Fibroblast of villous mesenchyme (primary cell): ENCODE measurements around the gene FOXO6. TPM values are rescaled to one million over a fixed set of nuclear protein-coding genes. Genes with fewer than 3 reads are reported as not detected.

Experiments
- DNase-seq: peaks from one replicate; pipeline ENCODE4 v3.0.0-alpha.2; 2010; ENCODE audit warnings: low read depth
- H3K4me3 ChIP-seq: 2 replicates; pipeline ENCODE4 v1.5.1; 2011; ENCODE audit warnings: low read depth, mild to moderate bottlenecking, low read length
- CTCF ChIP-seq: IDR thresholded peaks from 2 replicates; pipeline ENCODE4 v1.5.1; 2012; ENCODE audit warnings: low read depth, mild to moderate bottlenecking, low read length; ENCODE audit not compliant: insufficient read depth
- total RNA-seq: library from RNA; depleted of rRNA; stranded (reverse); fragments of >200 nt; gene quantifications from 2 replicates; pipeline ENCODE4 v1.2.3, GENCODE V29; 2012

FOXO6 gene
- total RNA-seq, 1 donor = not detected

DNA sequence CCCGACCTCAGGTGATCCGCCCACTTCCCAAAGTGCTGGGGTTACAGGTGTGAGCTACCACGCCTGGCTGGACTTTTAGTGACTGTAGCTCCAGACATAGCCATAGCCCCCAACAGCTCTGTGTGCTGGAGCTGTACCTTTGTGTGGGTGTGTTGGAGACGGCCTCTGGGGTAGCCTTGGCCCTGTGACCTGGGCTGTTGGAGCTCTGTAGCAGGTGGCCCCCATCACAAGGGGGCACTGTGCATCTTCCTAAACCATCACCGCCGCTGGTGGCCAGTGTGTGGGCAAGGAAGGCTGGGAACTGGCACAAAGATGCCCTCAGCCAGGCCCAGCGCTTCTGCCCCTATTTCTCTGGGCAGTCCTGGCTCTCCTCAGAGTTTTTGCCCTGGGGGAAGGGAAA is 38.4 kb upstream of the FOXO6 start:
- DNase-seq = peak; percentile 17
- no peak overlapping the region for H3K4me3 ChIP-seq
- TF ChIP-seq CTCF = peak; percentile 41

DNA sequence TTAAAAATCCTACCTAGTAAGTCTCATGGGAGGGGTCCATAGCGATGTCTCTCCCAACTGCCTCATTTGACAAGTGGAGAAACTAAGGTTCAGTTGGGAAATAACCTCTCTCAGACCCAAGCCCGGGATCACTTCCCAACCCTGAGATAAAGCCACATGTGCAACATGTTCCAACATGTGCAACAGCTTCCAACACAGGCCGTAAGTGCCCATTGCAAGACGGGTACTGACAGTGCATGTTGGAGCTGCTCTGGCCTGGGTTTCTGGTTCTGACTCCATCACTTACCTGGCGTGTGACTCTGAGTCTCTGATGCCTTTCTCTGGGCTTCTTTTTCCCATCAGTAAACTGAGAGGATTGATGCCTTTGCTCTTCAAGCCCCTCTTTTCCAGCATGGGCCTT is 38.0 kb upstream of the FOXO6 start:
- DNase-seq = no peak
- TF ChIP-seq CTCF = no peak
- H3K4me3 ChIP-seq = no peak overlapping the region

DNA sequence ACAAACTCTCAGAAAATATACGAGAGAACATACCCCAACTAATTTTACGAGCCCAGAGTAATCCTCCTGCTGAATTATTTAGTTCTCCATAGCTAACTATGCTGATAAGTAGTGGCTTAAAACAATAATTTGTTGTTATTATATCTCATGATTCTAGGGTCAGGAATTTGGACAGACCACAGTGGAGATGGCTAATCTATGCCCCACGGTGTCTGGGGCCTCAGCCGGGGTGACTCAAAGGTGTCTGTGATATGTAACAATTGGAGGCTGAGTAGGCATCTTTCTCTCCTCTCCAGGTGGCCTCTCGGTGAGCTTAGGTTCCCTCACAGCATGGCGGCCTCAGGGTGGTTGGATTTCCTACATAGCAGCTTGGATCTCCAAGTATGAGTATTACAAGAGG is 35.4 kb upstream of the FOXO6 start:
- no peak overlapping the region for H3K4me3 ChIP-seq
- TF ChIP-seq CTCF = no peak
- DNase-seq = peak; percentile 20

- DNase-seq = no peak
- TF ChIP-seq CTCF = no peak
- H3K4me3 ChIP-seq = no peak overlapping the region
These were observed 33.7 kb upstream of the FOXO6 start for GRCh38 chr1:41327383-41327999.

DNA sequence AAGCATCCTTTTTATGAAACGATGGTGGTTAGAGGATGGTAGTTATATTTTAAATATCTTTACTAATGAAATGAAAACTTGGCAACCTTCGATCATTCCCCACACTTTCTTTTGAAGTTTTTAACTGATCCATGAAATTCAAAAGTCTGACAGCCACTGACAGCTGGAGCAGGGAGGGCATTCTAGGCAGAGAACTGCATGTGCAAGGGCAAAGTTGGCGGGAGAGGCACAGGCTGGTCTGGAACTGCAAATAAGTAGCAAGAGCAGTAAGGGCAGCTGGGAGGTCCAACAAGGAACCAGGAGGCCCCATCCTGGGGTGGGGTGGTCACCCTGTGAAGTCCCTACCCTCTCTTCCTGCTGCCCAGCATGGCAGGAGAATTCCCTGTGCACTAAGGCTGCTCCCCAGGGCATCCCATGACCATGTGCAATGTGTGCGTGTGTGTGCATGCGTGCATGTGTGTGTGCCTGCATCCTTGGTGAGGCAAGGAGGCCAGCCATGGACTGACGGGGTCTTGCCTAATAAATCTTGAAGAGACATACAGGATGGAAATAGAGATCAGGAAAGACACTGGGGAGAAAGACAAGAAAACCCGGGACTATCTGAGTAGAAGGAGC is 33.1 kb upstream of the FOXO6 start:
- H3K4me3 ChIP-seq = no peak overlapping the region
- DNase-seq = no peak
- TF ChIP-seq CTCF = no peak

GRCh38 chr1:41328780-41329640 is 32.2 kb upstream of the FOXO6 start:
- DNase-seq = no peak
- no peak for TF ChIP-seq CTCF
- no peak overlapping the region for H3K4me3 ChIP-seq
